HG02571 (cell line): ENCODE data around the gene ADAMTS10.
"Not testable (repeated sequence)": the region's sequence is repeated elsewhere in the genome, so short reads cannot be mapped to it uniquely, and the experiment has no call there.

ENCODE experiments used
- ATAC-seq: cut with Tn5 transposase; IDR thresholded peaks from one replicate; pipeline ENCODE4 v1.9.1; 2021; ENCODE audit warnings: mild to moderate bottlenecking, moderate library complexity; ENCODE audit not compliant: unreplicated experiment

The ADAMTS10 gene

DNA sequence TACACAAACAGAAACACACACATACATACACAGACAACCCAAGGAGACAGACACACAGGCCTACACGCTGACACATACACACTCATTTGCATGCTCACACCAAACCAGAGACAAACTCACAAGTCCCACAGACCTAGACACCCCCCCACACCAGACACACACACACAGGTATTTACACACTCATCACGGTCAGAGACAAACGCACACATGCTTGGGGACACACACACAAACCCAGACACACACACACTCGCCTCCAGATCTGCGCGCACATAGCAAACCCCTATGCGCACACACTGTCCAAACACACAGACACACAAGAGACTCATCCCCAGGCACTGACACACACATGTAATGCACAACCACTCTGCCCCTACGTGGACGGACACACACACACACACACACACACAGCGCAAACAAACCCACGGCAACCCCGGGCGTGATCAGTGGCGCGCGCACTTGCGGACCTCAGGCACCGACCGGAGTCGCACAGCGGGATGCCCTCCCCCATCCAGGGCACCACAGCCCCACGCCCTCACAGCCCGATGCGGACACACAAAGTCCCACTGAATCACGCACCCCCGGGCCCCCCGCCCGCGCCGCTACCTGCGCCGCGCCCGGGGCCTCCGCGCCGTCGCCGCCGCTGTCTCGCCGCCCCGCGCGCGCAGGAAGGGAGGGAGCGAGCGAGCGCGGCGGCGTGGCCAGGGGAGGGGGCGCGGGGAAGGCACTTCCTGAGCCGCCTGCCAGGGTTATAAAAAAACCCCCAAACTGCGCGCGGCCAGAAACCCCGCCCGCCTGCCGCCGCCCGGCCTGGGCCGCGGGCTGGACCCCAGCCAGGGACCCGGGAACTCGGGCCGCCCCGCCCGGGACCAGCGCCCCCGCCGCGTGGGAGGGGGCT, at the start of gene ADAMTS10:
Gene ADAMTS10, minus strand, starts transcription at position 675 of the 895 bp plus-strand sequence. CDS start 5,005 bp downstream, outside the sequence.
- no peak for ATAC-seq

DNA sequence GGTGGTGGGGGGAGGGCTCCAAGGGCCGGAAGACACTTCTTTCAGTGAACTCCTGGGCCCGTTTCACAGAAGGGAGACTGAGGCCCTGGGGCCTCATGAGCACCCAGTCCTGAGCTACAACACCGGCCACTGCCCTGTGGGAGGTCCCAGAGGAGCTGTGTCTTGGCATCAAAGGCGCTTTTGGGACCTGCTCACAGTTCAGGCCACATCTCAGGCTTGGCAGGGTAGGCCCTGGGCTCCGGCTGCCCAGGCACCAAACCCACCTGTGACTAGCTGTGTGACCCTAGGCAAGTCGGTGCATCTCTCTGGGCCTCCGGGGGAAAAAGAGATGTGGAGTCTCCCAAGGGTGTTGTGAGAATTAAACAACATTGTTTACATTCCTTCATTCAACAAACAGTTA, 49.4 kb upstream of the ADAMTS10 start:
- no peak for ATAC-seq

DNA sequence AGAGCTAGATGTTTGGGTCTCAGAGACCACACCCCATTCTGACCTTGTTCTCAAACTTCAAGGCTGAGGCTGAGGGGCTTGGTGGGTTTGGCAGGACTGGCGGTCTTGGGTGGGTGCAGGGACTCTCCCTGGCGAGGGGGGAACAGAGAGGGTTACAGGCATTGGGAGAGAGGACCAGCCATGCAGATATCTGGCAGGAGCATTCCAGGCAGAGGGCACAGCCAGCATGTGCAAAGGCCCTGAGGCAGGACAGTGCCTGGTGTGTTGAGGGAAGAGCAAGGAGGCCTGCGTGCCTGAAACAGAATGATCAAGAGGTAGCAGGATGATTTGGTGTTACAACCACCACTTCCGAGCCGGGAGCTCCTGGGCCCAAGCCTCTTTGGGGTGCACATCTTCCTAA, 47.4 kb upstream of the ADAMTS10 start:
- ATAC-seq, result no peak

DNA sequence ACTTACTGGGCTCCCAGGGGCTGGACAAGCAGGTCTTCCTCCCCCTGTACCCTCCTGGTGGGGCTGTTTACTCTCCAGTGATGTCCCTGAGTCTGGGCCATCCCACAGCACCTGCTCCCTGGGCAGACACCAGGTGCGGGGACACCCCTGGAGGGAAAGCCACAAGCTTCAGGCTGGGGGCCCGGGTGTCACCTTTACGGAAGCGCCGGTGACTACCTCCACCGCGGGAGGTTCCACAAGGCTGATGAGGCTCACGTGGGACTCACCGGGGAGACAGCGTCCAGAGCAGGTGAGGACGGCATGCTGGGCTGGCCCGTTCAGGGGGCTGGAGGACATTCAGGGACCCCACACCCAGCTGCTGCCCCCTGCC, 44.8 kb upstream of the ADAMTS10 start:
- no peak for ATAC-seq

DNA sequence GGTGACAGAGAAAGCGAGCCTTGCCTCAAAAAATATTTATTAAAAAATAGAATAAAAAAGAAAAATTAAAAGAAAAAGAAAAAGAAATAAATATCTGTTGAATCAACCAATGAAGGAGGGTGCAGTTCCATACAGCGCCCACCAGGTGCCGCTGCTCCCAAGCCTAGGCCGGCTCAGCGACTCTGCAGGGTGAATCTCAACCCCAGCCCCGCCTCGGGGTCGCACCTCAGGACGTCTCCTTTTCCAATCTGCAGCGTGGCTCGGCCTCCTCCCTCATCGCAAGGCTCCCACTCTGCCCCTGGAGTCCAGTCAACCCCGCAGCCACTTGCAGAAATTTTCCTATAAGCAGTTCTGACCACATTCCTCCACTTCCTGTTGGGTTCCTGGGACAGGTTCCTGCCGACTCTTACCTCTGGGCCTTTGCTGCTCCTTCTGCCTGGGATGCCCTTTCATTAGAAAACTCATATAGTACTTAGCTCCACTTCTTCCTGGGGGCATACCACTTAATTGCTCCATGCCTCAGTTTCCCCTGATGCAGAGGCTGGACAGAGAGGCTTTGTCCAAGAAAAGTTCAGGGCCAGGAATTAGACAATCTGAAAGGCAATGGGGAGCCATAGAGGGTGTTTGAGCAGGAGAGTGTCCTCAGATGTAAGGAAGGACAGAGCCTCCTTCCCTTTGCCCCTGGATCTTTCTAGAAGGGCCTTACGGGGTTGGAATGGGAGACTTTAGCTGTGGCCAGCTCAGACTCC, 44.2 kb upstream of the ADAMTS10 start:
- ATAC-seq, result no peak

DNA sequence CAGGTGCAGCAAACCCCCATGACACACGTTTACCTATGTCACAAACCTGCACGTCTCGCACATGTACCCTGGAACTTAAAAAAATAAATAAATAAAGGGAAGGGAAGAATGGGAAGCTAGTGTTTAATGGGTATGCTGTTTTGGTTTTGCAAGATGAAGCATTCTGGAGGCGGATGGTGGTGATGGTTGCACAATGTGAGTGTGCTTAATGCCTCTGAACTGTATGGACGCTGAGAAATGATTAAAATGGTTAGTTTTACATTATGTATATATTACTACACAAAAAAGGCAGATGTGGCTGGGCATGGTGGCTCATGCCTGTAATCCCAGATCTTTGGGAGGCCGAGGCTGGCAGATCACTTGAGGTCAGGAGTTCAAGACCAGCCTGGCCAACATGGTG, 37.7 kb upstream of the ADAMTS10 start:
- ATAC-seq, result no peak

DNA sequence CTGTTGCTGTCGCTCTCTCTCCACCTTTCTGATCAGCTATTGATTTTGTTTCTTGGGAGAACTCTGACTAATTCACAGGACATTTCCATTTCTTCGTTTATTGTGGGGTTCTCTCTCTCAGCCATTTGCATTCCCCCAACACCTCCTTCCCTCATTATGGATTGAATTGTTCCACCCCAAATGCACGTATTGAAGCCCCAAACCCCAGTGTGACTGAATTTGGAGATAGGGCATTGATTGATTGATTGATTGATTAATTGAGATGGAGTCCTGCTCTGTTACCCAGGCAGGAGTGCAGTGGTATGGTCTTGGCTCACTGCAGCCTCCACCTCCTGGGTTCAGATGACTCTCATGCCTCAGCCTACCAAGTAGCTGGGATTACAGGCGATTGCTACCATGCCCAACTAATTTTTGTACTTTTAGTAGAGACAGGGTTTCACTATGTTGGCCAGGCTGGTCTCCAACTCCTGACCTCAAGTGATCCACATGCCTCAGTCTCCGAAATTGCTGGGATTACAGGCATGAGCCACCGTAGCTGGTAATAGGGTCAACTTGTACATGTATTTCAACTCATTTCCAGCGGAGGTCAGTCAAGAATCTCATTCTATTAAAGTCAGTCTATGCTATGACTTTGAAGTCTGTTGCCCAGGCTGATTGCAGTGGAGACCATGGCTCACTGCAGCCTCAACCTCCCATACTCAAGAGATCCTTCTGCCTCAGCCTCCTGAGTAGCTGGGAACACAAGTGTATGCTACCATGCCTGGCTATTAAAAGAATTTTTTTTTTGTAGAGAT, 33.5 kb upstream of the ADAMTS10 start:
- ATAC-seq, result no peak

DNA sequence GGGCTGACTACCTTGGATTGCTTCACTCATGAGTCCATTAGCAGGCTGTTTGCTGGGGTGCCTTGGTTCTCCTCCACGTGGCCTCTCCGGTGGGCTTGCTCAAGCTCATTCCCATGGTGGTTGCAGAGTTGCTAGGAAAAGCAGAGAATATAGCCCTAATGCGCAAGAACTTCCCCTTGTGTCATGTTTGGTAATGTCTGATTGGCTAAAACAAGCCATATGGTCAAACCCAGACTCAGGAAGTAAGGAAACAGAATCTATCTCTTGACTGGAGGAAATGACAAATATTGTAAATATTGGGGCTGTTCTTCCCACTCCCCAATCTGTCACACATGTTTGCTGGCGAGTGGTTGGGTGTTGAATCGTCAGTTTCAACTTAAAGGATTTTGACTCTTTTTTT, 32.0 kb upstream of the ADAMTS10 start:
- no peak for ATAC-seq

DNA sequence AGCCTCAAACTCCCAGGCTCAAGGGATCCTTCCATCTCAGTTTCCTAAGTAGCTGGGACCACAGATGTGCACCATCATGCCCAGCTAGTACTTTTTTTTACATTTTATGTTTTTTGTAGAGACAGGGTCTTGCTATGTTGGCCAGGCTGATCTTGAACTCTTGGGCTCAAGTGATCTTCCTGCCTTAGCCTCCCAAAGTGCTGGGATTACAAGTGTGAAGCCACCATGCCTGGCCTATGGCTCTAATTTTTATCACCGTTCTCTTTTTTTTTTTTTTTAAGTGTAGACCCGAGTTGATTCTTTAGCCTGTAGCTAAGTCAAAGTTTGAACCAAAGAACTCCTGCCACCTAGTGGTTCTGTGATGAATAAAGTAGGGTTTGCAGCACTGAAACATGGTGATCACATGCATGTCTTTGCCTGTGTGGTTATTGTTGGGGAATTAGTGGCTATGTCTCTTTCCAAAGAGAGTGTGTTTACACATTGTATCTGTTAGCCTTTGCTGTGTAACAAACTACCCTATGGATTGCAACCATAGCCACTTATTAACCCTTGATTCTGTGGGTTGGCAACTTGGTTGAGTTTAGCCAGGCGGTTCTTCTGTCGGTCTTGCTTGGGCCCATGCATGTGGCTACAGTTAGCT, 31.5 kb upstream of the ADAMTS10 start:
- no peak for ATAC-seq

DNA sequence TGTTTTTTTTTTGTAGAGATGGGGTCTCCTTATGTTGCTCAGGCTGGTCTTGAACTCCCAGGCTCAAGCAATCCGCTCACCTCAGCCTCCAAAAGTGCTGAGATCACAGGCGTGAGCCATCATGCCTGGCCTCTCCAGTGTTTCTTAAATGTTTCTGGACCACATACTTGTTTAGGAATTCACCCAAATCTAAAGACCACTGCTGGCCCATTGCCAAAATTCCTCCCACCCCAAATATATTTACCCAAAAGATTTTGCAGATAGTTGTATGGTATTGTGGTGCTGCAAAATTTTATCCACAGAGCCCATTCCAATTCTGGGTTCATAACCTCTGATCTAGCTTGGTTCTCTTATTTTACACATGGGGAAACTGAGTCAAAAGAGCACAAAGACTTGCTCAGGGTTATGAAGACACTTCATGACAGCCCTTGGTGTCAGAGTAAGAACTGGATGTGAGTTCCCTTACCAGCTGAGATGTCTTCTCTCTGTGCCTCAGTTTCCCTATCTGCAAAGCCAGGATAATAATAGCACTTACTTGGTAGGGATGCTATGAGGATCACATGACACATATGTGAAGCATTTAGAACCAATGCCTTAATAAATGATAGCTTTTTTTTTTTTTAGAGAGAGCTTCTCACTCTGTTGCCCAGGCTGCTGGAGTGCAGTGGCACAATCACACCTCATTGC, 30.8 kb upstream of the ADAMTS10 start:
- ATAC-seq, result no peak

DNA sequence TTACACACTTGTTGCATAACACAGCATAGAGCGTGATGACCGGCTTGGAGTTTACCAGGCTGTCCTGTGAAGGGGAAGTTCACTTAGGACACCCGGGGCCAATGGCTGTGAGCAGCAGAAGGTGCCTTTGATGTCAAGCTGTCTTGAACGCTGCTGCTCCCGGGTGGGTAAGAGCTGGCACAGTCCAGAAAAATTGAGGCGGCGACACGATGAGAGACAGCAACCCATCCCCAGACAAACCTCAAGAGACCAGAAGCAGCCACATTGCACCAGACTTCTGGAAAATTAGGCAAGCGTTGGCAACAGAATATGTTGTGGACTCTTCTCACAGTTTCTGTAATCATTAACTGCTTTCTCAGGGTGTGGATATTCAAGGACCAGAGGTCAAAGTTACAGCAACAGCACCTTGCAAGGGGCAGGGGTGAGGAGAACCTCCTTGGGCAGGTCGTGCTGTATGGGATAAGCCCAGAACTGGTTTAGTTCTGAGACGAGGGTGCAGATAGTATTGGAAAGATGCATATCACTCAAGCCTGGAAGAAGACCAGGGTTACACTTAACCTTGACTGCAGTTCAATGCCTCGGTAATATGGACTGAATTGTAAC, 30.0 kb upstream of the ADAMTS10 start:
- no peak for ATAC-seq

DNA sequence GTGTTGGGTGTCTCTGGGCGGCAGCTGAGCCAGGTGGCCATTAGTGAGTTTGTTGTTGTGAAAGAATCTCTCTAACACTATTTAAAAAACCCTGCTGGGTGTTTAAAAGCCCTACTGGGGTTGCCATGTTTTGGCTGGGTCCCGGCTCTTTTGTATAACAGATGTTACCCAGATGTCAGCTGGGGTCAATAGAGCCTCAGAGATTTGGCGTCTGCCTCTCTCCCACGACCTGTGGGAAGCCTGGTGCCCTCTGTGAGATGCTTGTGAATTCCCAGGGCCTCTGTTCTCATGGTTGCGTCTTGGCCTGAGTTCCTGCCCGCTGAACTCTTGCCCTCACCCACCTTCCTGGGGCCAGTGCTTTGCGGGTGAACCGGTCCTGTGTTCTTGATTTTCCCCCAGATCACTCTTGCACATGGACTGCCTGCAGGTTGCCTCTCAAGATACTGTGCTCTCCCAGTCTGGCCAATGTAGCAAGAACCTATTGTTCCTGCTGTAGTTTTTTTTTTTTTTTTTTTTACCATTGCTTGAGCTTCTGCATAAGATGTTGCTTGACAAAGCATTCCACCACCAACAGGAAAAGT, 29.4 kb upstream of the ADAMTS10 start:
- ATAC-seq, result no peak

DNA sequence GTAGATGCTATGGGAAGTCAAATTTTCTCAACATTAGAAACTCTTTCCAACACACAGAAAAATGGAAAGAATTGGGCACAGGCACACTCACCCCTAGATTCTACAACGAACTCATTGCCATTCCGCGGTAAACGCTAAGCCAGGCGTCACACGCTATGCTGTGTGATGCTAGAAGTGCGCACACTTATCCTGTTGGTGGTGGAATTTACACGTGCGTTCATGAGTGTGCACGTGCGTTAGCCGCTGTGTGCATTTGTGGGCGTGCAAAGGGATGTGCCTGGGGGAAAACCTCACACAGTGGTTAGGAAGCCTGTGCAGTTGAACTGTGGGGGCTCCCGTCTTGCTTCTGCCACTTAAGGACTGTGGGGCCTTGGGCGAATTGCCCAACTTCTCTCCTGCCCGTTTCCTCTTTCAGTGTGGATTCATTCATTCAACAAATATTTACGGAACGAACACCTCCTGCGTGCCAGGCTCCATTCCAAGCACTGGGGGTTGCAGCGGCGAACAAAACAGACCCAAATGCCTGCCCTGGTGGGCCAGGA, 27.6 kb upstream of the ADAMTS10 start:
- ATAC-seq, result no peak

DNA sequence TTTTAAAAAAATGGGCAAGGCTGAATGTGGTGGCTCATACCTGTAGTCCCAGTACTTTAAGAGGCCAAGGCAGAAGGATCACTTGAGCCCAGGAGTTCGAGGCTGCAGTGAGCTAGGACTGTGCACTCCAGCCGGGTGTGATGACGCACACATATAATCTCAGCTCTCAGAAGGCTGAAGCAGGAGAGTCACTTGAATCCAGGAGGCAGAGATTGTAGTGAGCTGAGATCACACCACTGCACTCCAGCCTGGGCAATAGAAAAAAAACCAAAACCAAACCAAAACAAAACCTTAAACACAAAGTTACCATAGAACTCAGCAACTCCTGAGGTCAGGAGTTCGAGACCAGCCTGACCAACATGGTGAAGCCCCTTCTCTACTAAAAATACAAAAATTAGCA, 26.6 kb upstream of the ADAMTS10 start:
- ATAC-seq, result not testable (repeated sequence)

DNA sequence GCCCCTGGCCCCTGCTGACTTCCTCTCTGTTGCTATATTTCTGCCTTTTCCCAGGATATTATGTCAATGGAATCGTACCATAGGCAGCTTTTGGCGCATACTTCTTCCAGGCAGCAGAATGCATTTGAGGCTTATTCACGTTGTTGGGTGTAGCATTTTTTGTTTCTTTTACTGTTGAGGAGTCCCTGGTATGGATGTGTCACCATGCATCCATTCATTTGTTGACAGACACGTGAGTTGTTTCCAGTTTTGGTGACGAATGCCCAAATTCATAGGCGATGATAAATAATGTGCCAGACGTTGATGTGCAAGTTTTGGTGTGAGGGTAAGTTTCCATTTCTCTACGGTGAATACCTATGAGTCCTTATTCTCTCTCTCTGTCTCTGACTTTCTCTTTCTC, 24.9 kb upstream of the ADAMTS10 start:
- no peak for ATAC-seq

DNA sequence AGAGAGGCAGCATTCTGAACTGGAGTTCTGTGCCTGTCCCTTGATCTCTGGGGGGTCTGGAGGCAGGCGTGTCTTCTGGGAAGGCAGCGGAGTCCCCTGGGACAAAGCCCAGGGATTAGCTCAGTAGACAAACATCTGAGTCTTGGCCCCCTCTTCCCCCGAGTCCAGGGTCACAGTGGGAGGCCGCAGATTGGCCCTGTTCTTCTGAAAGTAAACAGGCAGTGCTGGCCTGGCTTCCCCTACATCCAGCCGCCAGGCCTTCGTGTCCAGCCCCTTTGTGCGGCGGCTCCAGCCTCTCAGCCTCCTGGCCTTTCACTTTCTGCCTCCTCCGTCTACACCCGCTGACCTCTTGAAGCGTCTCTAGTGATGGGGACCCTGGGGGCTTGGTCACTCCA, 20.9 kb upstream of the ADAMTS10 start:
- ATAC-seq, result no peak

DNA sequence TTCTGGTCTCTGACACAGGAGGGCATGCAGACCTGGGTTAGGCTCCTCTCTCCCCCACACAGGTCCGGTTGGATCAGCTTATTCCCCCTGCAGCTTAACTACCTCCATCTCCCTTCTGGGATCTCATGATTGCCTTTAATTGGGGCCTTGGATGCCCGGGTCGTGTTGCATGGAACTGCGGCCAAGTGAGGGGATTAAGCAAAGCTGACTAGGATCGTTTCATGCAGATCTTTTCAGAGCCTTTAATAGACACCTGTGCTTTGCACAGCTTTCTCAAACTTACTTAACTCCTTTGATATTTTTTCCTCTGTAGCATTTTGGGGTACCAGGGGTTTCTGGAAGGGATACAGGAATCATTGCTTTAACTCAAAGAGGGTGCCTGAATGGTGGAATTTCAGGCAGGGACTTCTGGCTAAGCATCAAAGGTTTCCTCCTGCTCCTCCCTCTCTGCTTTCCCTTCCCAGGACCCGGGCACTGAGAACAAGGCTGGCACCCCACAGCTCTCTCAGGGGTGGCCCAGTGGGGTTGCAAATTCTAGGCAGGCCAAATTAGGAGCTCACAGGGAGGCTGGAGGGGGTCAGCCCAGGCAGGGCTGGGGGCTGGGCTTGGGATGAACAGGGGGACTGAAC, 20.4 kb upstream of the ADAMTS10 start:
- no peak for ATAC-seq

DNA sequence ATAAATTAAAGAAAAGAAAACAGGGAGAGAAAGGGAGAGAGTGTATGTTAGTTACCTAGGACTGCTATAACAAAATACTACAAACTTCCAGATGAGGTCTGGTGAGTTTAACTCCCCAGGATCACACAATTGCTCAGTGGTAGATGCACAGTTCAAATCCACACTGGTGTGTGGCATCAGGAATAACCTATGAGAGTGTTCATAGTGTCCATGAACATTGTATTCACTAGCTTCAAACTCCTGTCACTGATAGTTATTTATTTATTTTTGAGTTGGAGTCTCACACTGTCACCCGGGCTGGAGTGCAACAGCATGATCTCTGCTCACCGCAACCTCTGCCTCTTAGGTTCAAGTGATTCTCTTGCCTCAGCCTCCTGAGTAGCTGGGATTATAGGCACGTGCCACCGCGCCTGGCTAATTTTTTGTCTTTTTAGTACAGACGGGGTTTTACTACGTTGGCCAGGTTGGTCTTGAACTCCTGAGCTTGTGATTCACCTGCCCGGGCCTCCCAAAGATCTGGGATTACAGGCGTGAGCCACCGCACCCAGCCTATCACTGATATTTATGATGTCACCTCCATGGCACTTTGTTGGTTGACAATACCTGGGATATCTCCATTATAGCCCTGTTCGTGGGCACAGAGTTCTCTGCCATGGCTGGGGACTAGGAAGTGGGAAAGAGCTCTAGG, 19.6 kb upstream of the ADAMTS10 start, which contains the start of gene NFILZ:
Gene NFILZ, plus strand, starts transcription at position 638 of the 688 bp plus-strand sequence. CDS start 46,133 bp downstream, outside the sequence.
- ATAC-seq, result no peak
